DOHH2 (cell line): Measurements from ENCODE around the gene CHMP1B.

Experiments used
- H3F3A ChIP-seq: fragments of 200-600 bp; sonication (generic), shearing (Covaris generic); 2 replicates; pipeline ENCODE4 v1.6.0; 2016; ENCODE audit warnings: antibody characterized with exemption, mild to moderate bottlenecking; ENCODE audit not compliant: control insufficient read depth, insufficient read depth
- H3K27ac ChIP-seq: fragments of 200-600 bp; sonication (generic); 2 replicates; pipeline ENCODE4 v1.5.1; 2014; ENCODE audit warnings: low read depth, mild to moderate bottlenecking, low read length, moderate library complexity
- H3K27me3 ChIP-seq: fragments of 200-600 bp; sonication (generic); 2 replicates; pipeline ENCODE4 v1.6.1; 2014; ENCODE audit warnings: mild to moderate bottlenecking, low read length, mixed read lengths; ENCODE audit not compliant: control insufficient read depth
- H3K36me3 ChIP-seq: fragments of 200-600 bp; sonication (generic); 2 replicates; pipeline ENCODE4 v1.6.1; 2014; ENCODE audit warnings: mild to moderate bottlenecking, low read length, moderate library complexity, mixed read lengths; ENCODE audit not compliant: control insufficient read depth
- H3K4me1 ChIP-seq: fragments of 200-600 bp; sonication (generic); 2 replicates; pipeline ENCODE4 v1.6.1; 2014; ENCODE audit warnings: mild to moderate bottlenecking, low read length, mixed read lengths; ENCODE audit not compliant: control insufficient read depth
- H3K4me2 ChIP-seq: fragments of 200-600 bp; sonication (generic); 2 replicates; pipeline ENCODE4 v1.6.0; 2014; ENCODE audit warnings: mild to moderate bottlenecking, low read length, moderate library complexity
- H3K4me3 ChIP-seq: fragments of 200-600 bp; sonication (generic); 2 replicates; pipeline ENCODE4 v1.5.1; 2014; ENCODE audit warnings: mild to moderate bottlenecking, low read length, mixed read lengths
- H3K79me2 ChIP-seq: fragments of 200-600 bp; sonication (generic); 2 replicates; pipeline ENCODE4 v1.6.1; 2014; ENCODE audit warnings: mild to moderate bottlenecking, low read length, mixed read lengths; ENCODE audit not compliant: control insufficient read depth
- H3K9me2 ChIP-seq: fragments of 200-600 bp; sonication (generic); replicated peaks from 2 replicates; pipeline ENCODE4 v1.6.1; 2014; ENCODE audit warnings: mild to moderate bottlenecking, low read length, mixed read lengths; ENCODE audit not compliant: control insufficient read depth
- H3K9me3 ChIP-seq: fragments of 200-600 bp; sonication (generic); 2 replicates; pipeline ENCODE4 v1.6.1; 2014; ENCODE audit warnings: antibody characterized with exemption, low read length, mixed read lengths; ENCODE audit not compliant: control insufficient read depth, insufficient read depth
- H4K20me1 ChIP-seq: fragments of 200-600 bp; sonication (generic); 2 replicates; pipeline ENCODE4 v1.6.0; 2014; ENCODE audit warnings: low read depth, mild to moderate bottlenecking, antibody characterized with exemption, low read length, moderate library complexity; ENCODE audit not compliant: control insufficient read depth, insufficient read depth
- CTCF ChIP-seq: fragments of 200-600 bp; sonication (generic); IDR thresholded peaks from one replicate; pipeline ENCODE4 v1.5.1; 2014; ENCODE audit warnings: antibody characterized with exemption, mild to moderate bottlenecking, low read depth, low read length; ENCODE audit not compliant: poor library complexity, severe bottlenecking
- EZH2phosphoT487 ChIP-seq: fragments of 200-600 bp; sonication (generic); IDR thresholded peaks from 2 replicates; pipeline ENCODE4 v1.6.1; 2017; ENCODE audit warnings: borderline replicate concordance, mild to moderate bottlenecking, antibody characterized with exemption, low read length, moderate library complexity, mixed read lengths

The CHMP1B gene

GRCh38 chr18:11818486-11819203 lies 32.6 kb upstream of the CHMP1B start:
- no peaks in the 10 kb centered on the region for H3K9me2 ChIP-seq
- H3K36me3 ChIP-seq: no peaks in the 10 kb centered on the region
- H3K4me1 ChIP-seq: no peaks in the 10 kb centered on the region
- H3K79me2 ChIP-seq: no peaks in the 10 kb centered on the region
- H3K9me3 ChIP-seq: no peaks in the 10 kb centered on the region
- no peaks in the 10 kb centered on the region for H3F3A ChIP-seq
- H3K27ac ChIP-seq: no peak overlapping the region
- no peak for TF ChIP-seq CTCF
- no peak for TF ChIP-seq EZH2phosphoT487
- H3K27me3 ChIP-seq: no peaks in the 10 kb centered on the region
- no peak overlapping the region for H3K4me3 ChIP-seq
- no peaks in the 10 kb centered on the region for H4K20me1 ChIP-seq
- H3K4me2 ChIP-seq: no peak overlapping the region

- Histone ChIP-seq H3K9me3 (no peaks in the 10 kb centered on the region), H3F3A (no peaks in the 10 kb centered on the region), H3K4me1 (no peaks in the 10 kb centered on the region), H3K27ac (no peak overlapping the region), H3K36me3 (no peaks in the 10 kb centered on the region), H4K20me1 (no peaks in the 10 kb centered on the region), H3K4me2 (no peak overlapping the region), H3K79me2 (no peaks in the 10 kb centered on the region), H3K27me3 (no peaks in the 10 kb centered on the region), H3K4me3 (no peak overlapping the region), H3K9me2 (no peaks in the 10 kb centered on the region)
- TF ChIP-seq EZH2phosphoT487: no peak
- TF ChIP-seq CTCF: no peak
These were observed 31.3 kb upstream of the CHMP1B start for GRCh38 chr18:11819938-11820337.

- Histone ChIP-seq H3K27me3 (no peaks in the 10 kb centered on the region), H3K4me3 (no peak overlapping the region), H3K4me2 (no peak overlapping the region), H3K27ac (no peak overlapping the region), H3K9me2 (no peaks in the 10 kb centered on the region), H3K36me3 (no peaks in the 10 kb centered on the region), H3K9me3 (no peaks in the 10 kb centered on the region), H4K20me1 (no peaks in the 10 kb centered on the region), H3F3A (no peaks in the 10 kb centered on the region), H3K4me1 (no peaks in the 10 kb centered on the region), H3K79me2 (no peaks in the 10 kb centered on the region)
- no peak for TF ChIP-seq EZH2phosphoT487
These were observed 30.5 kb upstream of the CHMP1B start for GRCh38 chr18:11820697-11821096.

- no peaks in the 10 kb centered on the region for H3K36me3 ChIP-seq
- H3K4me2 ChIP-seq: no peak overlapping the region
- H3F3A ChIP-seq: no peaks in the 10 kb centered on the region
- H3K9me2 ChIP-seq: no peaks in the 10 kb centered on the region
- no peaks in the 10 kb centered on the region for H4K20me1 ChIP-seq
- H3K4me1 ChIP-seq: no peaks in the 10 kb centered on the region
- TF ChIP-seq CTCF: no peak
- TF ChIP-seq EZH2phosphoT487: no peak
- no peak overlapping the region for H3K27ac ChIP-seq
- no peaks in the 10 kb centered on the region for H3K9me3 ChIP-seq
- H3K27me3 ChIP-seq: no peaks in the 10 kb centered on the region
- no peaks in the 10 kb centered on the region for H3K79me2 ChIP-seq
- H3K4me3 ChIP-seq: no peak overlapping the region
These were observed 30.0 kb upstream of the CHMP1B start for GRCh38 chr18:11821208-11821607.
